Stimulated activated effector memory CD8-positive, alpha-beta T cell treated with anti-CD3 and anti-CD28 coated beads, Interleukin-12 subunit alpha, Interleukin-12 subunit beta, amount 100 ng/mL, for 72 hours (primary cell): ENCODE data around the gene RMC1.
"Not testable (repeated sequence)": the region's sequence is repeated elsewhere in the genome, so short reads cannot be mapped to it uniquely, and the experiment has no call there.

ENCODE experiments used
- ATAC-seq: fragments of 150-1000 bp; cut with Tn5 transposase; 2 replicates; pipeline ENCODE4 v1.10.0; 2021
- DNase-seq, 2 donors: peaks; one replicate each; pipeline ENCODE4 v3.0.0; 2021 to 2022; ENCODE audit warnings: low spot score in 2 of 2
- H3K27ac Mint-ChIP-seq: one replicate; pipeline ENCODE4 v1.8.0; 2022; ENCODE audit warnings: mild to moderate bottlenecking, mixed read lengths
- H3K36me3 Mint-ChIP-seq: one replicate; pipeline ENCODE4 v1.8.0; 2022; ENCODE audit warnings: mild to moderate bottlenecking, mixed read lengths
- H3K4me1 Mint-ChIP-seq: one replicate; pipeline ENCODE4 v1.8.0; 2022; ENCODE audit warnings: mixed read lengths
- H3K4me3 Mint-ChIP-seq: one replicate; pipeline ENCODE4 v1.8.0; 2022; ENCODE audit warnings: mild to moderate bottlenecking, mixed read lengths
- H3K9me3 Mint-ChIP-seq: one replicate; pipeline ENCODE4 v1.8.0; 2022; ENCODE audit warnings: mixed read lengths

Gene RMC1

DNA sequence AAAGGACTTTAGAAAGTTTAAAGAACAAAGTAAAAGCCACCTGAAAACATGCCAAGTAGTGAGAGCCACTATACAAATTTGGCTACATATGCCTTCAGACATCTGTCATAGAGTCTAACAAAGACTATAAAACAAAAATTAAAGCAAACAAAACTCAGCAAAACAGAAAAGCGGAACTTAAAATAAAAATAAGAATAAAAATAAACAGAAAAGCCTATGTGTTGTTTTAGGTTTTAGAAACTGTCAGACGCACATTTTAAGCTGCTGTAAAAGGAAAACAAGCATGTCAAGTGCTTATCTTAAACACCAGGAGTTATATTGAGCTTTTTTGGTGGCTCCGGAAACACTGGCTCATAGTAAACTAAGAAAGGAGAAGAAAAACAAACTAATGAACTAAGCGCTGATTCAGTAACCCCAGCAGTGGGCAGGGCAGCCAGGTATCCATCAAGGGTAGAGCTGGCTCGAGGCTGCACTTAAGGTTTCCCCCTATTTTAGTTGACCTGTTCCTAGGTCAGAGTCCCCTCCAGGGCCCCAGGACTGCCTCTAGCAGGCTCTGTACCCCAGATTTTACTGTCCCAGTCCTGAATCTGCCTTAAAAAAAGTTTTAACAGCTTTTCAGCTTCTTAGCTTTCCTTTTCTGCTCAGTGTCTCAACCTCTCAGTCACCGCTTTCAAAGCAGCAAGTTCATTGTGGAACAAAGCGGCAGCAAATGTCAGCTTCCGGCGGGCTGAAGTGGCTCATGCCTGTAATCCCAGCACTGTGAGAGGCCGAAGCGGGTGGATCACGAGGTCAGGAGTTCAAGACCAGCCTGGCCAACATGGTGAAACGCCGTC is 15.4 kb upstream of the RMC1 start:
- H3K9me3 Mint-ChIP-seq, result no peaks in the 10 kb centered on the region
- ATAC-seq (peak; percentile 85), DNase-seq (no peak)
- peak overlapping the region; percentile 43 for H3K27ac Mint-ChIP-seq
- H3K36me3 Mint-ChIP-seq, result no peaks in the 10 kb centered on the region
- H3K4me1 Mint-ChIP-seq, result peaks cover 18% of the 10 kb centered on the region
- peak overlapping the region; percentile 51 for H3K4me3 Mint-ChIP-seq

DNA sequence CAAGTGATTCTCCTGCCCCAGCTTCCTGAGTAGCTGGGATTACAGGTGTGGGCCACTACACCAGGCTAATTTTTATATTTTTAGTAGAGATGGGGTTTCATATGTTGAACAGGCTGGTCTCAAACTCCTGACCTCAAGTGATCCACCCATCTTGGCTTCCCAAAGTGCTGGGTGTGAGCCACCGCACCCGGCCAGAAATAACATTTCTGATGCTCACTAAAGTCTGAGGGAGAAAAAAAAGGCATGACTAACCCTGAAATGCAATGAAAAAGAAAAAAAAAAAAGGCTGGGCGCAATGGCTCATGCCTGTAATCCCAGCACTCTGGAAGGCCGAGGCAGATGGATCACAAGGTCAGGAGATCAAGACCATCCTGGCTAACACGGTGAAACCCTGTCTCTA is 13.7 kb upstream of the RMC1 start:
- H3K4me3 Mint-ChIP-seq, DNase-seq, H3K27ac Mint-ChIP-seq, H3K36me3 Mint-ChIP-seq, H3K9me3 Mint-ChIP-seq, ATAC-seq: not testable (repeated sequence)
- H3K4me1 Mint-ChIP-seq, result peaks cover 18% of the 10 kb centered on the region

DNA sequence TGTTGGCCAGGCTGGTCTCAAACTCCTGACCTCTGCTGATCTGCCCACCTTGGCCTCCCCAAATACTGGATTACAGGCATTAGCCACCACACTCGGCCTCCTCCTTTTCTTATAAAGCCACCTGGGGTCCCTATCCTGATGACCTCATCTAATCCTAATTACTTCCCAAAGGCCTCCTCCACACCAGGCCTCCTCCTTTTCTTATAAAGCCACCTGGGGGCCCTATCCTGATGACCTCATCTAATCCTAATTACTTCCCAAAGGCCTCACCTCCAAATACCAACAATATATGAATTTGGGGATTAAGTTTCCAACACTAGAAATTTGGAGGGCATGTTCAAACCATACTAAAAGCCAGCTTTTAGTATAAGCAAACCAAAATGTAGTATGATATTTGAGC is 9.7 kb upstream of the RMC1 start:
- H3K4me1 Mint-ChIP-seq, result peaks cover 1% of the 10 kb centered on the region
- H3K9me3 Mint-ChIP-seq, result no peaks in the 10 kb centered on the region
- no peak overlapping the region for H3K27ac Mint-ChIP-seq
- ATAC-seq, result no peak
- DNase-seq, result no peak
- no peaks in the 10 kb centered on the region for H3K36me3 Mint-ChIP-seq
- no peak overlapping the region for H3K4me3 Mint-ChIP-seq

DNA sequence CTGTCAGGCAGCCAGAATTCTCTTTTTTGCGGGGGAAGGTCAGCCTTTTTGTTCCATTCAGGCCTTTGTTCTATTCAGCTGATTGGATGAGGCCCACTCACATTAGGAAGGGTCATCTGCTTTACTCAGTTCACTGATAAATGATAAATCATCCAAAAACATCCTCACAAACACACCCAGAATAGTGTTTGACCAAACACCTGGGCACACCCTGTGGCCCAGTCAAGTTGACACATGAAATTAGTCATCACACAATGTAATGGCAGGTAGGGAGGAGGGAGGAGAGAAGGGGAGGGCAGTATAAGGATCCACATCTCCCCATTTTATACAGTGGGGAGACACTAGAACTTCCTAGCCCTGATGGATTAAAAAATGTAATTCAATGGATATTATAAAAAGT is 8.3 kb upstream of the RMC1 start:
- no peak overlapping the region for H3K4me3 Mint-ChIP-seq

GRCh38 chr18:23495723-23496440 is 7.4 kb upstream of the RMC1 start:
- no peak overlapping the region for H3K4me3 Mint-ChIP-seq
- H3K36me3 Mint-ChIP-seq, result no peaks in the 10 kb centered on the region
- H3K4me1 Mint-ChIP-seq, result peaks cover 12% of the 10 kb centered on the region
- DNase-seq (no peak), ATAC-seq (no peak)
- no peak overlapping the region for H3K27ac Mint-ChIP-seq
- no peaks in the 10 kb centered on the region for H3K9me3 Mint-ChIP-seq

More for the DNA sequence above, 8.3 kb upstream of the RMC1 start:
- Mint-ChIP-seq H3K36me3 (no peaks in the 10 kb centered on the region), H3K4me1 (peaks cover 12% of the 10 kb centered on the region), H3K27ac (no peak overlapping the region), H3K9me3 (no peaks in the 10 kb centered on the region)
- no peak for ATAC-seq
- no peak for DNase-seq

GRCh38 chr18:23498117-23498516 is 5.2 kb upstream of the RMC1 start:
- H3K27ac Mint-ChIP-seq, result no peak overlapping the region
- ATAC-seq (no peak), DNase-seq (no peak)
- peaks cover 19% of the 10 kb centered on the region for H3K4me1 Mint-ChIP-seq
- no peaks in the 10 kb centered on the region for H3K9me3 Mint-ChIP-seq
- H3K4me3 Mint-ChIP-seq, result no peak overlapping the region
- H3K36me3 Mint-ChIP-seq, result peaks cover 4% of the 10 kb centered on the region

DNA sequence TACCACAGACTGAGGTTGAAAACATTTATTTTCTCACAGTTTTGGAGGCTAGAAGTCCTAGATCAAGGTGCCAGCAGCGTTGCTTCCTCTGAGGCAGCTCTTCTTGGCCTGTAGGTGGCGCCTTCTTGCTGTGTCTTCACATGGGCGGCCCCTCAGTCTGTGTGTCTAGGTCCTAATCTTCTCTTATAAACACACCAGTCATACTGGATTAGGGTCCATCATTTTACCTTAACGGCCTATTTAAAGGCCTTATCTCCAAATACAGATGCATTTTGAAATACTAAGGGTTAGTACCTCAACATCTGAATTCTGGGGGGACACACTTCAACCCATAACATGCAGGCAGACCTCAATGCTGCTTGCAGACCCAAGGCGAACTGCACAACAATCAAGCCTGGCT is 4.4 kb upstream of the RMC1 start:
- DNase-seq, result peak; percentile 59 to 79
- Mint-ChIP-seq H3K27ac (no peak overlapping the region), H3K4me3 (no peak overlapping the region), H3K4me1 (peaks cover 19% of the 10 kb centered on the region), H3K36me3 (peaks cover 9% of the 10 kb centered on the region), H3K9me3 (no peaks in the 10 kb centered on the region)
- peak; percentile 63 for ATAC-seq

GRCh38 chr18:23499291-23499781 is 4.0 kb upstream of the RMC1 start:
- H3K9me3 Mint-ChIP-seq, result no peaks in the 10 kb centered on the region
- ATAC-seq (no peak), DNase-seq (no peak)
- peaks cover 14% of the 10 kb centered on the region for H3K36me3 Mint-ChIP-seq
- peaks cover 19% of the 10 kb centered on the region for H3K4me1 Mint-ChIP-seq
- H3K4me3 Mint-ChIP-seq, result no peak overlapping the region
- no peak overlapping the region for H3K27ac Mint-ChIP-seq

DNA sequence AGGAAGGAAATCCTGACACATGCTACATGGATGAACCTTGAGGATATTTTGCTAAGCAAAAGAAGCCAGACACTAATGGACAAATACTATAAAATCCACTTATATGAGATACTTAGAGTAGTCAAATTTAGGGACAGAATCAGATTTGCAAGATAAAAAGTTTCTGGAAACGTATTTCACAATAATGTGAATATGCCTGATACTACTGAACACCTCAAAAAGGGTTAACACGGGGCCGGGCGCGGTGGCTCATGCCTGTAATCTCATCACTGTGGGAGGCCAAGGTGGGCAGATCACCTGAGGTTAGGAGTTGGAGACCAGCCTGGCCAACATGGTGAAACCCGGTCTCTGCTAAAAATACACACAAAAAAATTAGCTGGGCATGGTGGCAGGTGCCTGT is 1.7 kb upstream of the RMC1 start:
- peaks cover 33% of the 10 kb centered on the region for H3K36me3 Mint-ChIP-seq
- no peaks in the 10 kb centered on the region for H3K9me3 Mint-ChIP-seq
- H3K27ac Mint-ChIP-seq, result no peak overlapping the region
- H3K4me3 Mint-ChIP-seq, result peak overlapping the region; percentile 93
- DNase-seq, result no peak
- ATAC-seq, result no peak
- peaks cover 27% of the 10 kb centered on the region for H3K4me1 Mint-ChIP-seq

- Mint-ChIP-seq H3K4me1 (peaks cover 27% of the 10 kb centered on the region), H3K36me3 (peaks cover 43% of the 10 kb centered on the region), H3K4me3 (peak overlapping the region; percentile 93), H3K27ac (peak overlapping the region; percentile 94), H3K9me3 (no peaks in the 10 kb centered on the region)
- ATAC-seq (no peak), DNase-seq (no peak)
Observed at GRCh38 chr18:23502516-23503037, 734 bp upstream of the RMC1 start.

DNA sequence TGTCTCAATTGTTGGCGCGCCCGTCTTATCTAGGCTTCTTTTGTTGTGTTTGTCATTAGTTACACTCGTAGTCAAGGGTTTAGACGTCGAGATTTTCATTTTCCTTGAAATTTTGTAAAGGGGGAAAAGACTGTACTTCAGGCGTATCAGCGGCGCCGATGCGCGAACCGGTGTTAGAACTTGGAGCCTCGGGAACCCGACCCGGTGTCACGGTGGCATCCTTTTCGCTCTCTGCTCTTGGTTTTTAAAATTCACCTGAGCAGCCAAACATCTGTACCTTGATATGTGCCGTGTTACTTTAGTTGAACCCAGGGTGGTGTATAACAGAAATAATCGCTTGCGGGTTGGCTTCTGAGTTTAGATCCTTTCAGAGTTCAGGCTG is 643 bp downstream of the RMC1 start:
- peaks cover 56% of the 10 kb centered on the region for H3K36me3 Mint-ChIP-seq
- no peaks in the 10 kb centered on the region for H3K9me3 Mint-ChIP-seq
- DNase-seq (no peak), ATAC-seq (no peak)
- peak overlapping the region; percentile 93 for H3K4me3 Mint-ChIP-seq
- peaks cover 33% of the 10 kb centered on the region for H3K4me1 Mint-ChIP-seq
- H3K27ac Mint-ChIP-seq, result peak overlapping the region; percentile 90

GRCh38 chr18:23504720-23505119 is 1.4 kb downstream of the RMC1 start:
- peaks cover 26% of the 10 kb centered on the region for H3K4me1 Mint-ChIP-seq
- DNase-seq (no peak), ATAC-seq (peak; percentile 25)

DNA sequence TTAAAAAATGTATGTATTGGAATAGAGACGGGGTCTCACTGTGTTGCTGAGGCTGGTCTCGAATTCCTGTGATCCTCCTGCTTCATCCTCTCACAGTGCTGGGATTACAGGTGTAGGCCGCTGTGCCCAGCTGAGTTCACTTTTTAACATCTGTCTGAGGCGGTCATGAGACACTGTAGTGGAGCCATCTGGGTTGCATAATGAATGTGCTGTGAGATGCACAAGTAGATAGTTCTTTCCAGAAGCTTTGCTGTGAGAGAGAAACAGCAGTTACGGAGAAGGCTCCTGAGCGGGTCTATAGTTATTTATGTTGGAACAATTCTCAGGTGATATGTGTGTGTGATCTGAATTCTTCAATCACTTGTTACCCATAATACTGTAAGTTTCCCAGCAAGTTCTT is 3.1 kb downstream of the RMC1 start:
- ATAC-seq, result no peak
- Mint-ChIP-seq H3K9me3 (no peaks in the 10 kb centered on the region), H3K36me3 (peaks cover 80% of the 10 kb centered on the region), H3K4me3 (no peak overlapping the region), H3K27ac (no peak overlapping the region), H3K4me1 (peaks cover 26% of the 10 kb centered on the region)
- no peak for DNase-seq

More at GRCh38 chr18:23504720-23505119, 1.4 kb downstream of the RMC1 start:
- H3K9me3 Mint-ChIP-seq, result no peaks in the 10 kb centered on the region
- H3K4me3 Mint-ChIP-seq, result peak overlapping the region; percentile 93
- H3K27ac Mint-ChIP-seq, result peak overlapping the region; percentile 90
- peaks cover 63% of the 10 kb centered on the region for H3K36me3 Mint-ChIP-seq

DNA sequence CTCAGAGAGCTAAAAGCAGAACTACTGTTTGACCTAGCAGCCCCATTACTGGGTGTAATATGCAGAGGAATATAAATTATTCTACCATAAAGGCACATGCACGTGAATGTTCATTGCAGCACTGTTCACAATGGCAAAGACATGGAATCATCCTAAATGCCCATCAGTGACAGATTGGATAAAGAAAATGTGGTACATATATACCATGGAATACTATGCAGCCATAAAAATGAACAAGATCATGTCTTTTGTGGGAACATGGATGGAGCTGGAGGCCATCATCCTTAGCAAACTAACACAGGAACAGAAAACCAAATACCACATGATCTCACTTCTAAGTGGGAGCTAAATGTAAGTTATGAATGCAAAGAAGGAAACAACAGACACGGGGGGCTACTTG is 7.6 kb downstream of the RMC1 start:
- not testable (repeated sequence) for H3K4me3 Mint-ChIP-seq, H3K9me3 Mint-ChIP-seq, H3K27ac Mint-ChIP-seq, ATAC-seq, DNase-seq
- peaks cover 20% of the 10 kb centered on the region for H3K4me1 Mint-ChIP-seq
- peaks cover 99% of the 10 kb centered on the region for H3K36me3 Mint-ChIP-seq

- Mint-ChIP-seq H3K36me3 (peaks cover 99% of the 10 kb centered on the region), H3K27ac (peak overlapping the region; percentile 69), H3K4me1 (peaks cover 24% of the 10 kb centered on the region)
- ATAC-seq, H3K4me3 Mint-ChIP-seq, DNase-seq, H3K9me3 Mint-ChIP-seq: not testable (repeated sequence)
Observed at GRCh38 chr18:23512216-23512615, 8.9 kb downstream of the RMC1 start.
